GM18907 (cell line): Measurements from ENCODE around the gene HMCN1.

Source experiments
- ATAC-seq: cut with Tn5 transposase; IDR thresholded peaks from one replicate; pipeline ENCODE4 v1.9.1; 2021; ENCODE audit warnings: mild to moderate bottlenecking, moderate library complexity; ENCODE audit not compliant: unreplicated experiment

Gene HMCN1

GRCh38 chr1:186215636-186216035 is 481.4 kb downstream of the HMCN1 start:
- ATAC-seq: no peak

GRCh38 chr1:186218654-186219352 is 484.6 kb downstream of the HMCN1 start:
- peak; percentile 85 for ATAC-seq

- ATAC-seq: no peak
Observed at GRCh38 chr1:186220067-186220466, 485.9 kb downstream of the HMCN1 start.

- ATAC-seq: no peak
Observed at GRCh38 chr1:186220911-186221310, 486.7 kb downstream of the HMCN1 start.

GRCh38 chr1:186225096-186225495 is 490.9 kb downstream of the HMCN1 start:
- no peak for ATAC-seq

GRCh38 chr1:186228749-186229148 is 494.6 kb downstream of the HMCN1 start:
- ATAC-seq: no peak

GRCh38 chr1:186231861-186232436 is 497.8 kb downstream of the HMCN1 start:
- no peak for ATAC-seq

- ATAC-seq: no peak
Observed at GRCh38 chr1:186234976-186235686, 500.9 kb downstream of the HMCN1 start.

- no peak for ATAC-seq
Observed at GRCh38 chr1:186235696-186236095, 501.5 kb downstream of the HMCN1 start.

GRCh38 chr1:186236921-186237320 is 502.7 kb downstream of the HMCN1 start:
- no peak for ATAC-seq

- no peak for ATAC-seq
Observed at GRCh38 chr1:186239171-186239570, 505.0 kb downstream of the HMCN1 start.

GRCh38 chr1:186240436-186240835 is 506.2 kb downstream of the HMCN1 start:
- no peak for ATAC-seq
